ENCODE measurements around the gene FAS. TPM values are rescaled to one million over a fixed set of nuclear protein-coding genes. Genes with fewer than 3 reads are reported as not detected.

The FAS gene
- total RNA-seq, 3 donors from 2014 or later (not counting 1 experiment from before 2014, with no cell fraction given), result 17.3 to 29.9 (median 26.5) TPM

GRCh38 chr10:88995156-88995876 lies 4.7 kb downstream of the FAS start:
- H3K4me3 Mint-ChIP-seq, result no peak overlapping the region
- Histone ChIP-seq H3K27ac (ENCODE audit: low read length) (no peak overlapping the region), H3K4me1 (ENCODE audit: control insufficient read depth, insufficient read depth, low read length) (peaks cover 10% of the 10 kb centered on the region), H3K9me3 (ENCODE audit: control insufficient read depth, insufficient read depth, low read length) (no peaks in the 10 kb centered on the region), H3K4me3 (ENCODE audit: low read length) (no peak overlapping the region), H3K36me3 (ENCODE audit: control insufficient read depth, insufficient read depth, low read length) (no peaks in the 10 kb centered on the region), H3K27me3 (ENCODE audit: control insufficient read depth, insufficient read depth, low read length) (no peaks in the 10 kb centered on the region)
- peak in 1 of 2 donors; percentile 58 for DNase-seq
- H3K4me1 Mint-ChIP-seq, result peaks cover 35 to 45% of the 10 kb centered on the region in 2 donors
- intact Hi-C loops (cut with micrococcal nuclease), result no loop called here
- H3K36me3 Mint-ChIP-seq, result no peaks in the 10 kb centered on the region
- no peak for TF ChIP-seq CTCF (IDR thresholded peaks at IDR 0.05)
- H3K27ac Mint-ChIP-seq, result peak overlapping the region; percentile 59 to 68
- no peak for ATAC-seq
- no peaks in the 10 kb centered on the region for H3K9me3 Mint-ChIP-seq
- H3K27me3 Mint-ChIP-seq (ENCODE audit: low read depth in 2 of 2), result no peaks in the 10 kb centered on the region
- WGBS (ENCODE audit: insufficient coverage), result 84% methylated on average over 7 of the region's 7 CpGs

- Mint-ChIP-seq H3K4me3 (no peak overlapping the region), H3K36me3 (no peaks in the 10 kb centered on the region), H3K9me3 (no peaks in the 10 kb centered on the region), H3K4me1 (peaks cover 37 to 41% of the 10 kb centered on the region in 2 donors), H3K27ac (peak overlapping the region; percentile 30 to 37), H3K27me3 (ENCODE audit: low read depth in 2 of 2) (no peaks in the 10 kb centered on the region)
- Histone ChIP-seq H3K4me1 (ENCODE audit: control insufficient read depth, insufficient read depth, low read length) (peaks cover 8% of the 10 kb centered on the region), H3K36me3 (ENCODE audit: control insufficient read depth, insufficient read depth, low read length) (no peaks in the 10 kb centered on the region), H3K4me3 (ENCODE audit: low read length) (no peak overlapping the region), H3K27me3 (ENCODE audit: control insufficient read depth, insufficient read depth, low read length) (no peaks in the 10 kb centered on the region), H3K9me3 (ENCODE audit: control insufficient read depth, insufficient read depth, low read length) (no peaks in the 10 kb centered on the region), H3K27ac (ENCODE audit: low read length) (no peak overlapping the region)
- ATAC-seq (peak; percentile 63 to 74 (median 73)), DNase-seq (peak in 1 of 2 donors; percentile 60)
- intact Hi-C loops (cut with micrococcal nuclease), result no loop called here
- 64% methylated on average over 1 of the region's 1 CpG for WGBS (ENCODE audit: insufficient coverage)
- no peak for TF ChIP-seq CTCF (IDR thresholded peaks at IDR 0.05)
These were observed 6.3 kb downstream of the FAS start for GRCh38 chr10:88996927-88997326.

GRCh38 chr10:88999625-89000024 lies 9.0 kb downstream of the FAS start:
- Mint-ChIP-seq H3K27ac (peak overlapping the region in 1 of 2 donors; percentile 6), H3K27me3 (ENCODE audit: low read depth in 2 of 2) (no peaks in the 10 kb centered on the region), H3K9me3 (no peaks in the 10 kb centered on the region), H3K4me3 (no peak overlapping the region), H3K36me3 (peaks cover 7% of the 10 kb centered on the region), H3K4me1 (peaks cover 24 to 35% of the 10 kb centered on the region in 2 donors)
- ATAC-seq (no peak), DNase-seq (no peak)
- Histone ChIP-seq H3K4me1 (ENCODE audit: control insufficient read depth, insufficient read depth, low read length) (peaks cover 8% of the 10 kb centered on the region), H3K9me3 (ENCODE audit: control insufficient read depth, insufficient read depth, low read length) (no peaks in the 10 kb centered on the region), H3K4me3 (ENCODE audit: low read length) (no peak overlapping the region), H3K27me3 (ENCODE audit: control insufficient read depth, insufficient read depth, low read length) (no peaks in the 10 kb centered on the region), H3K36me3 (ENCODE audit: control insufficient read depth, insufficient read depth, low read length) (peaks cover 9% of the 10 kb centered on the region), H3K27ac (ENCODE audit: low read length) (no peak overlapping the region)
- intact Hi-C loops (cut with micrococcal nuclease), result no loop called here
- 91% methylated on average over 1 of the region's 1 CpG for WGBS (ENCODE audit: insufficient coverage)
- no peak for TF ChIP-seq CTCF (IDR thresholded peaks at IDR 0.05)

Data from natural killer cell (primary cell).